DND-41 (cell line): Measurements from ENCODE around the gene FNDC8.

ENCODE experiments used
- ATAC-seq: fragments of 200-7000 bp; cut with Tn5 transposase; 3 replicates; pipeline ENCODE4 v1.9.1; 2021; ENCODE audit warnings: low read depth; ENCODE audit not compliant: insufficient read depth
- DNase-seq: peaks from one replicate; pipeline ENCODE4 v3.0.0-alpha.2; 2020
- H2AFZ ChIP-seq: 2 replicates; pipeline ENCODE4 v1.6.0; 2012; ENCODE audit warnings: low read depth, low read length
- H3K27ac ChIP-seq: 2 replicates; pipeline ENCODE4 v1.5.1; 2012; ENCODE audit warnings: low read length, inconsistent platforms
- H3K27me3 ChIP-seq: fragments of 200-600 bp; sonication (generic); 2 replicates; pipeline ENCODE4 v1.6.0; 2012; ENCODE audit warnings: low read length, mild to moderate bottlenecking, inconsistent platforms; ENCODE audit not compliant: insufficient read depth, poor library complexity
- H3K36me3 ChIP-seq: 2 replicates; pipeline ENCODE4 v1.5.1; 2012; ENCODE audit warnings: low read length, inconsistent platforms; ENCODE audit not compliant: insufficient read depth
- H3K4me1 ChIP-seq: 2 replicates; pipeline ENCODE4 v1.5.1; 2012; ENCODE audit warnings: mild to moderate bottlenecking, low read length; ENCODE audit not compliant: insufficient read depth
- H3K4me2 ChIP-seq: 2 replicates; pipeline ENCODE4 v1.6.0; 2012; ENCODE audit warnings: mild to moderate bottlenecking, moderate library complexity, low read length, inconsistent platforms; ENCODE audit not compliant: insufficient read depth
- H3K4me3 ChIP-seq, 2 experiments: fragments of 200-600 bp in 1 of 2; shearing (Covaris generic) in 1 of 2; 2 replicates each; pipeline ENCODE4 v1.5.1; 2012 to 2016; ENCODE audit warnings: inconsistent platforms in 2 of 2, low read length in 2 of 2, mild to moderate bottlenecking in 2 of 2, low read depth in 1 of 2, moderate library complexity in 1 of 2
- H3K79me2 ChIP-seq: 2 replicates; pipeline ENCODE4 v1.6.0; 2012; ENCODE audit warnings: low read length, inconsistent platforms; ENCODE audit not compliant: insufficient read depth
- H3K9ac ChIP-seq: 2 replicates; pipeline ENCODE4 v1.6.0; 2012; ENCODE audit warnings: low read depth, mild to moderate bottlenecking, inconsistent platforms, low read length, moderate library complexity
- H3K9me3 ChIP-seq: 2 replicates; pipeline ENCODE4 v1.5.1; 2012; ENCODE audit warnings: low read length, moderate library complexity, mild to moderate bottlenecking, inconsistent platforms; ENCODE audit not compliant: insufficient read depth, severe bottlenecking
- H4K20me1 ChIP-seq: 2 replicates; pipeline ENCODE4 v1.6.0; 2012; ENCODE audit warnings: low read length; ENCODE audit not compliant: insufficient read depth
- EZH2 ChIP-seq: IDR thresholded peaks from 3 replicates; pipeline ENCODE4 v1.6.1; 2012; ENCODE audit warnings: borderline replicate concordance, low read depth, mild to moderate bottlenecking, moderate library complexity, low read length, inconsistent platforms; ENCODE audit not compliant: severe bottlenecking
- TF ChIP-seq, protein P1 (sequence below): IDR thresholded peaks from 2 replicates; pipeline ENCODE4 v1.5.1; 2012; ENCODE audit warnings: borderline replicate concordance, low read length, moderate library complexity, mild to moderate bottlenecking; ENCODE audit not compliant: poor library complexity, severe bottlenecking; ENCODE audit errors: extremely low read depth

FNDC8 gene

DNA sequence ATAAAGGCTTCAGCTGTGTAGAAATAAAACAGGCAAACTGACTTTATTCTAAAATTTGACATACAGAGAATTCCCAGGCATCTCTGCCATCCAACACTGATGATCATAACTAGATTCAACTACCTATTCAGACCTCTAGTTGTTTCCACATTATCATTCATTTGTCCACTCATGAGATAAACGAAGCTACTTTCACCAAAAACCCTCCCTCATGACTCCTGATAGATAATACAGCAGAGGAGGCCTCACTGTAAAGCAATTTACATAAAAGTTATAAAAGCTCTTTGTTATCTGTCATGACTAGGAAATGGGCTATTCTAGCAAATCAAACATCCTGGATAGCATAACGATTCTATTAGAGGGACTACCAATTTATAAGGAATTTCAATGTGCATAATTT lies 38.3 kb upstream of the FNDC8 start:
- DNase-seq, result no peak
- no peak overlapping the region for H3K4me2 ChIP-seq
- ATAC-seq, result no peak
- H3K27me3 ChIP-seq, result no peaks in the 10 kb centered on the region
- no peak overlapping the region for H2AFZ ChIP-seq
- H3K79me2 ChIP-seq, result peaks cover 29% of the 10 kb centered on the region
- no peaks in the 10 kb centered on the region for H3K36me3 ChIP-seq
- no peaks in the 10 kb centered on the region for H3K9me3 ChIP-seq
- no peaks in the 10 kb centered on the region for H4K20me1 ChIP-seq
- no peak overlapping the region for H3K9ac ChIP-seq
- peaks cover 20% of the 10 kb centered on the region for H3K4me1 ChIP-seq
- H3K27ac ChIP-seq, result no peak overlapping the region
- TF ChIP-seq, protein P1, sequence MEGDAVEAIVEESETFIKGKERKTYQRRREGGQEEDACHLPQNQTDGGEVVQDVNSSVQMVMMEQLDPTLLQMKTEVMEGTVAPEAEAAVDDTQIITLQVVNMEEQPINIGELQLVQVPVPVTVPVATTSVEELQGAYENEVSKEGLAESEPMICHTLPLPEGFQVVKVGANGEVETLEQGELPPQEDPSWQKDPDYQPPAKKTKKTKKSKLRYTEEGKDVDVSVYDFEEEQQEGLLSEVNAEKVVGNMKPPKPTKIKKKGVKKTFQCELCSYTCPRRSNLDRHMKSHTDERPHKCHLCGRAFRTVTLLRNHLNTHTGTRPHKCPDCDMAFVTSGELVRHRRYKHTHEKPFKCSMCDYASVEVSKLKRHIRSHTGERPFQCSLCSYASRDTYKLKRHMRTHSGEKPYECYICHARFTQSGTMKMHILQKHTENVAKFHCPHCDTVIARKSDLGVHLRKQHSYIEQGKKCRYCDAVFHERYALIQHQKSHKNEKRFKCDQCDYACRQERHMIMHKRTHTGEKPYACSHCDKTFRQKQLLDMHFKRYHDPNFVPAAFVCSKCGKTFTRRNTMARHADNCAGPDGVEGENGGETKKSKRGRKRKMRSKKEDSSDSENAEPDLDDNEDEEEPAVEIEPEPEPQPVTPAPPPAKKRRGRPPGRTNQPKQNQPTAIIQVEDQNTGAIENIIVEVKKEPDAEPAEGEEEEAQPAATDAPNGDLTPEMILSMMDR, result no peak
- TF ChIP-seq EZH2, result no peak
- H3K4me3 ChIP-seq, result no peak overlapping the region

DNA sequence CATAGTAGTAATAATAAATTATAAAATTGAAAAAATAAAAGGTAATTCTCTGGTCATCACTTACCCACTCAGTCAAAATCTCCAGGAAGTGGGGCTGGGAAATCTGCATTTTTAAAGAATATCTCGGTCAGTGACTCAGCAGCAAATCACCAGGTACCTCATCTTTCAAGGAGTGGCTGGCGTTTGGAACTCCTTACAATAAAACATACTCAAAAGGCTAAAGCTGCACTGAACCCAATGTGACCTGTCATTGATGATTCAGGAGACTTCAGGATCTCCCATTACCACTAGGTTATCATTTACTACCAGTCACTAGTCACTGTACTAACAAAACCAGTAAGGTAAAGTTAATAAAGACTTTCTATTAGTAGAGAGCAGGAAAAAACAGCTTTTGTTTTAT lies 36.4 kb upstream of the FNDC8 start:
- Histone ChIP-seq H3K4me3 (no peak overlapping the region), H3K27me3 (no peaks in the 10 kb centered on the region), H3K9ac (no peak overlapping the region), H3K4me2 (no peak overlapping the region), H3K27ac (no peak overlapping the region), H3K36me3 (no peaks in the 10 kb centered on the region), H3K79me2 (peaks cover 33% of the 10 kb centered on the region), H4K20me1 (no peaks in the 10 kb centered on the region), H3K4me1 (peaks cover 36% of the 10 kb centered on the region), H2AFZ (no peak overlapping the region), H3K9me3 (no peaks in the 10 kb centered on the region)
- no peak for TF ChIP-seq EZH2
- TF ChIP-seq, protein P1, result no peak
- ATAC-seq (no peak), DNase-seq (no peak)

DNA sequence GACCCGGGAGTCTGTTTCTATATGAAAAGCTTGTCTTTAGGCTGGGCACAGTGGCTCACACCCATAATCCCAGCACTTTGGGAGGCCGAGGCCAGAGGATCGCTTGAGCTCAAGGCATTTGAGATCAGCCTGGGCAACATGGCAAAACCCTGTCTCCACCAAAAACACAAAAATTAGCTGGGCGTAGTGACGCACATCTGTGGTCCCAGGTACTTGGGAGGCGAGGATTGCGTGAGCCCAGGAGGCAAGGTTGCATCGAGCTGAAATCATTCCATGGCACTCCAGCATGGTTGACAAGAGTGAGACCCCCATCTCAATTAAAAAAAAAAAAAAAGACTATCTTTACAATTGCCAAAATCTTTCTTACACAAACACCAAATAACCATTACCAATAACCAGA lies 35.3 kb upstream of the FNDC8 start:
- H3K36me3 ChIP-seq, result no peaks in the 10 kb centered on the region

More for the DNA sequence above, 35.3 kb upstream of the FNDC8 start:
- Histone ChIP-seq H3K27me3 (no peaks in the 10 kb centered on the region), H3K9ac (no peak overlapping the region), H3K27ac (no peak overlapping the region), H3K4me2 (no peak overlapping the region), H3K79me2 (peaks cover 33% of the 10 kb centered on the region), H3K4me1 (peaks cover 34% of the 10 kb centered on the region), H4K20me1 (no peaks in the 10 kb centered on the region), H3K4me3 (no peak overlapping the region), H3K9me3 (no peaks in the 10 kb centered on the region), H2AFZ (no peak overlapping the region)
- ATAC-seq, result no peak
- no peak for DNase-seq
- no peak for TF ChIP-seq EZH2
- TF ChIP-seq, protein P1, result no peak
